ENCODE data around the gene CYP1A2. TPM values are rescaled to one million over a fixed set of nuclear protein-coding genes. Genes with fewer than 3 reads are reported as not detected.
A peak's percentile ranks its signal among the peaks of the same experiment; 100 is the strongest.

The CYP1A2 gene
- total and polyA plus RNA-seq, 2 of the 13 experiments (the other 11 are each of a cell fraction or from before 2014, with no cell fraction given), result 0.07 TPM; not detected in 1

DNA sequence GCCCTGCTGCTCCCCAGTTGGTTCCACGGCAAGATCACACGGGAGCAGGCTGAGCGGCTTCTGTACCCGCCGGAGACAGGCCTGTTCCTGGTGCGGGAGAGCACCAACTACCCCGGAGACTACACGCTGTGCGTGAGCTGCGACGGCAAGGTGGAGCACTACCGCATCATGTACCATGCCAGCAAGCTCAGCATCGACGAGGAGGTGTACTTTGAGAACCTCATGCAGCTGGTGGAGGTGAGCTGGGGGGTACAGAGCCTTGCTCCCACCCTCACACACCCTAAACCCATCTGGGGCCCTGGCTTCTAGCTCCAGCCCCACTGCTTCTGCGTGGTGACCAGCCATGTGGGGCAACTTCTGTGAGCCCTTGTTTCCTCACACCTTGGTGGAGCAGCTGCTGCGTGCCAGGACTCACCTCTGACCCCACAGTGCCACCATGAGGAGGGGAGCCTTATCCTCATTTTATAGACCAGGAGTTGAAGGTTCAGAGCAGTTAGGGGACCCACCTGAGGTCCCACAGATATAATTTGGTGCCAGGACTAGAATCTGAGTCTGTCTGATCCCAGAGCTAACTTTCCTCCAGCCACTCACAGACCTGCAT, 50.7 kb downstream of the CYP1A2 start (continued):
- TF ChIP-seq, protein P1, sequence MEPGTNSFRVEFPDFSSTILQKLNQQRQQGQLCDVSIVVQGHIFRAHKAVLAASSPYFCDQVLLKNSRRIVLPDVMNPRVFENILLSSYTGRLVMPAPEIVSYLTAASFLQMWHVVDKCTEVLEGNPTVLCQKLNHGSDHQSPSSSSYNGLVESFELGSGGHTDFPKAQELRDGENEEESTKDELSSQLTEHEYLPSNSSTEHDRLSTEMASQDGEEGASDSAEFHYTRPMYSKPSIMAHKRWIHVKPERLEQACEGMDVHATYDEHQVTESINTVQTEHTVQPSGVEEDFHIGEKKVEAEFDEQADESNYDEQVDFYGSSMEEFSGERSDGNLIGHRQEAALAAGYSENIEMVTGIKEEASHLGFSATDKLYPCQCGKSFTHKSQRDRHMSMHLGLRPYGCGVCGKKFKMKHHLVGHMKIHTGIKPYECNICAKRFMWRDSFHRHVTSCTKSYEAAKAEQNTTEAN (CRISPR knock-in tag; conservative IDR thresholded peaks at IDR 0.05), result no peak
- TF ChIP-seq ZSCAN30 (CRISPR knock-in tag; IDR thresholded peaks at IDR 0.05) (no peak), ZNF543 (CRISPR knock-in tag; IDR thresholded peaks at IDR 0.05) (no peak), BRCA1 (CRISPR knock-in tag; IDR thresholded peaks at IDR 0.05) (no peak)

DNA sequence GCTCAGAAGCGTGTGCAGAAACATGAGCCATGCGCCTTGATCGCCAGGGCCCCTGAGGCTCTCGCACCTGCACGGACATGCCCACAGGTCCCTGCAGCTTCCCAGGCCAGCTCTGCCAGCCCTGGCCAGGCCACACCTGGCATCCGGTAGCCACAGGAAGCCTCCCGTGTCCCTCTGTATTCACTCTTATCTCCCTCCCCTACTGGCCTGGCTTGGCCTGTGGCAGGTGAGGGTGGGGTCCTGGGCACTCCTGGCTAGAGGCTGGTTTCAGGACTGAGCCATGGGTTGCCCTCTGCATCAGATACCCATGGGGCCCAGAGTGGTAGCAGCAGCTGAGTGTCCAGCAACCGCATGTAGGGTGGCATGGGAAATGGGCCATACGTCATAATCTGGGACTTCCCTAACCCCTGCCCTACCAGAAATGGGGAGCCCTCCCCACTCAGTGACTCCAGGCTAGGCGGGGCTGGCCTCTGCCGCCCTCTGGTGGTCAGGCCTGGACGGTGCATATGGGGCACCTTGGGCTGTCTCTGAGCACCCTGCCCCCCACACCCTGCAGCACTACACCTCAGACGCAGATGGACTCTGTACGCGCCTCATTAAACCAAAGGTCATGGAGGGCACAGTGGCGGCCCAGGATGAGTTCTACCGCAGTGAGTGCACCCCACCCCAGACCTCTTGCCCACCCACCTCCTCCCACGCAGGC, 51.4 kb downstream of the CYP1A2 start:
- H3K4me2 ChIP-seq (ENCODE audit: low read depth, low read length), result no peak overlapping the region
- no peaks in the 10 kb centered on the region for H3K9me3 ChIP-seq (ENCODE audit: low read length)
- intact Hi-C loops (cut with micrococcal nuclease; ENCODE audit: unreplicated experiment), result loop anchor here (1.0 to 2.0 kb wide), 2 partner anchors 17 to 29 kb away; partner anchors contain the start of gene CSK
- FAIRE-seq, result peak; percentile 64
- H3K79me2 ChIP-seq (ENCODE audit: insufficient read depth, low read length), result no peaks in the 10 kb centered on the region
- ChIA-PET POLR2A (interaction anchor here (1.1 kb wide), 1 partner anchor 12 kb away, joined by 3 read pairs; no protein-coding TSS in a partner anchor), CTCF (ENCODE audit: low intra/inter-chr PET ratio, low total read pairs) (interaction anchor here (1.3 to 2.5 kb wide), 3 partner anchors 22 to 165 kb away, joined by 6 to 56 read pairs (median 6); no protein-coding TSS in a partner anchor)
- H2AFZ ChIP-seq (ENCODE audit: low read length), result no peak overlapping the region
- BruUV-seq (replicated peaks), result no TSS peak
- H3K4me3 ChIP-seq (replicated peaks in 1 of 3; ENCODE audit: insufficient read depth in 1 of 3, low read depth in 2 of 3, low read length in 3 of 3), result no peak overlapping the region
- H3K4me1 ChIP-seq (ENCODE audit: insufficient read depth, low read length), result peaks cover 13% of the 10 kb centered on the region
- no peak overlapping the region for H3K27ac ChIP-seq (ENCODE audit: extremely low read length, insufficient read depth, low read length)
- no peak overlapping the region for H3K9ac ChIP-seq (ENCODE audit: insufficient read depth, low read depth, low read length)
- no peaks in the 10 kb centered on the region for H3K27me3 ChIP-seq (ENCODE audit: control insufficient read depth in 1 of 2, insufficient read depth in 2 of 2, low read length in 2 of 2)
- no CpG with 5 or more reads among the region's 18 CpGs for WGBS (ENCODE audit: low lambda C conversion rate)
- peaks cover 20 to 41% of the 10 kb centered on the region in 2 experiments for H3K36me3 ChIP-seq (replicated peaks in 1 of 2; ENCODE audit: control insufficient read depth in 1 of 2, insufficient read depth in 2 of 2, low read length in 2 of 2)
- DNase-seq (ENCODE audit: low spot score), result peak; percentile 43
- ATAC-seq, result peak; percentile 92
- in situ Hi-C loops (cut with HindIII; ENCODE audit: extremely low pct_ligation_motif_present, low pct_unique_long_range_greater_than_20kb), result no loop called here
- H4K20me1 ChIP-seq (ENCODE audit: insufficient read depth, low read length), result no peaks in the 10 kb centered on the region; the same call in 1 of the 2 replicates
- 0 out of 2 replicates have a peak, but pooled peaks have one; percentile 24 for TF ChIP-seq MAZ (IDR thresholded peaks at IDR 0.05; ENCODE audit: borderline replicate concordance, low read depth, low read length)
- 0 out of 2 replicates have a peak, but pooled peaks have one; percentile 25 for TF ChIP-seq MAZ (CRISPR knock-in tag; IDR thresholded peaks at IDR 0.05; ENCODE audit: low read depth)
- TF ChIP-seq ZSCAN22 (CRISPR knock-in tag; IDR thresholded peaks at IDR 0.05), result no peak
- TF ChIP-seq, protein P2, sequence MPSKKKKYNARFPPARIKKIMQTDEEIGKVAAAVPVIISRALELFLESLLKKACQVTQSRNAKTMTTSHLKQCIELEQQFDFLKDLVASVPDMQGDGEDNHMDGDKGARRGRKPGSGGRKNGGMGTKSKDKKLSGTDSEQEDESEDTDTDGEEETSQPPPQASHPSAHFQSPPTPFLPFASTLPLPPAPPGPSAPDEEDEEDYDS (CRISPR knock-in tag; IDR thresholded peaks at IDR 0.05), result no peak
- TF ChIP-seq, protein P3, sequence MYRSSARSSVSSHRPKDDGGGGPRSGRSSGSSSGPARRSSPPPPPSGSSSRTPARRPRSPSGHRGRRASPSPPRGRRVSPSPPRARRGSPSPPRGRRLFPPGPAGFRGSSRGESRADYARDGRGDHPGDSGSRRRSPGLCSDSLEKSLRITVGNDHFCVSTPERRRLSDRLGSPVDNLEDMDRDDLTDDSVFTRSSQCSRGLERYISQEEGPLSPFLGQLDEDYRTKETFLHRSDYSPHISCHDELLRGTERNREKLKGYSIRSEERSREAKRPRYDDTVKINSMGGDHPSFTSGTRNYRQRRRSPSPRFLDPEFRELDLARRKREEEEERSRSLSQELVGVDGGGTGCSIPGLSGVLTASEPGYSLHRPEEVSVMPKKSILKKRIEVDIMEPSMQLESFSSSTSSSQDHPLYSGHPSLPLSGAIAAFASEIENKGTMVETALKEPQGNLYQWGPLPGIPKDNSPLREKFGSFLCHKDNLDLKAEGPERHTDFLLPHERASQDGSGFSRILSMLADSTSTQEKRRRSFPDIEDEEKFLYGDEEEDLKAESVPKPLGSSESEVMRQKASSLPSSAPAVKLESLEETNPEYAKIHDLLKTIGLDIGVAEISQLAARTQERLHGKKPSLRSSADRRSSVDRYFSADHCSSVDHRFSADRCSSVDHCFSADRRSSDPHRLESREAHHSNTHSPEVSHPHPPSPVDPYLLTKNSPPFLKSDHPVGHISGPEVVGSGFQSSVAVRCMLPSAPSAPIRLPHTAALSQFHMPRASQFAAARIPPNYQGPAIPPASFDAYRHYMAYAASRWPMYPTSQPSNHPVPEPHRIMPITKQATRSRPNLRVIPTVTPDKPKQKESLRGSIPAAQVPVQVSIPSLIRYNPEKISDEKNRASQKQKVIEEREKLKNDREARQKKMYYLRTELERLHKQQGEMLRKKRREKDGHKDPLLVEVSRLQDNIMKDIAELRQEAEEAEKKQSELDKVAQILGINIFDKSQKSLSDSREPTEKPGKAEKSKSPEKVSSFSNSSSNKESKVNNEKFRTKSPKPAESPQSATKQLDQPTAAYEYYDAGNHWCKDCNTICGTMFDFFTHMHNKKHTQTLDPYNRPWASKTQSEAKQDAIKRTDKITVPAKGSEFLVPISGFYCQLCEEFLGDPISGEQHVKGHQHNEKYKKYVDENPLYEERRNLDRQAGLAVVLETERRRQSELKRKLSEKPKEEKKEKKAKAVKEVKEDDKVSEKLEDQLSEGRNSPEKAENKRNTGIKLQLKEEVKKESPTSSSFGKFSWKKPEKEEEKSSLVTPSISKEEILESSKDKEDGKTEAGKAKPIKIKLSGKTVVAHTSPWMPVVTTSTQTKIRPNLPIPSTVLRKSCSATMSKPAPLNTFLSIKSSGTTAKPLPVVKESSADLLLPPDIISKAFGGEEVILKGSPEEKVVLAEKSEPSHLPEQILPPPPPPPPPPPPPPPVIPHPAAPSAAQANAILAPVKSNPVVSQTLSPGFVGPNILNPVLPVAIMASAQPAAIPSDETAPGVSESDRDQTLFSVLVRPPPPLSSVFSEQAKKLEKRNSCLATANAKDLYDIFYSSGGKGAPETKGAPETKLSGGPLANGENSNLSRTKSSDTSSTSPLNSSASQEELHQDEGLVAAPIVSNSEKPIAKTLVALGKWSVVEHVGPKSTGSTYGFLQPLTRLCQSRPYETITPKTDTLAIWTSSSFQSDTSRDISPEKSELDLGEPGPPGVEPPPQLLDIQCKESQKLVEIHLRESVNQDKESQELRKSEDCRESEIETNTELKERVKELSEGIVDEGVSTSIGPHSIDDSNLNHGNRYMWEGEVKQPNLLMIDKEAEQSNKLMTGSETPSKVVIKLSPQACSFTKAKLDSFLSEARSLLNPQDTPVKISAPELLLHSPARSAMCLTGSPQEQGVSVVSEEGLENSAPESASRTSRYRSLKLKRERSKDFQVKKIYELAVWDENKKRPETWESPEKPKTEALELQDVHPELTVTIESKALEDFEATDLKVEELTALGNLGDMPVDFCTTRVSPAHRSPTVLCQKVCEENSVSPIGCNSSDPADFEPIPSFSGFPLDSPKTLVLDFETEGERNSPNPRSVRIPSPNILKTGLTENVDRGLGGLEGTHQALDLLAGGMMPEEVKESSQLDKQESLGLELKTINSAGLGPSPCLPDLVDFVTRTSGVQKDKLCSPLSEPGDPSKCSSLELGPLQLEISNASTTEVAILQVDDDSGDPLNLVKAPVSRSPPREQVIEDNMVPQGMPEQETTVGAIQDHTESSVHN (CRISPR knock-in tag; IDR thresholded peaks at IDR 0.05), result no peak
- TF ChIP-seq GATAD1 (CRISPR knock-in tag; IDR thresholded peaks at IDR 0.05), result no peak
